HepG2 (cell line): Measurements from ENCODE around the gene PATL2. TPM values are rescaled to one million over a fixed set of nuclear protein-coding genes. Genes with fewer than 3 reads are reported as not detected.
A peak's percentile ranks its signal among the peaks of the same experiment; 100 is the strongest.

Source experiments
- ATM ChIP-seq: fragments of 450-650 bp; IDR thresholded peaks from 2 replicates; pipeline ENCODE4 v1.7.1; 2017; ENCODE audit warnings: mild to moderate bottlenecking, borderline replicate concordance
- CBX1 ChIP-seq: IDR thresholded peaks from one replicate; pipeline ENCODE4 v1.6.1; 2016; ENCODE audit warnings: antibody characterized with exemption, low read depth
- EP300 ChIP-seq, 3 experiments: sonication (generic) in 1 of 3; formaldehyde crosslinking in 1 of 3; IDR thresholded peaks; 2 replicates each; pipeline versions ENCODE4 v1.5.1 to v1.6.1; 2011 to 2020; ENCODE audit warnings: low read depth in 2 of 3, low read length in 2 of 3, borderline replicate concordance in 1 of 3, improper control_type of control experiment in 1 of 3, mild to moderate bottlenecking in 1 of 3, missing genetic modification reagents in 1 of 3, moderate library complexity in 1 of 3
- JARID2 ChIP-seq: sonication (generic); formaldehyde crosslinking; IDR thresholded peaks from 2 replicates; pipeline ENCODE4 v1.8.1; 2023; ENCODE audit warnings: missing genetic modification reagents, inconsistent platforms; ENCODE audit not compliant: insufficient replicate concordance
- KAT2B ChIP-seq: fragments of 150-350 bp; IDR thresholded peaks from 2 replicates; pipeline ENCODE4 v1.6.1; 2014; ENCODE audit warnings: low read depth, low read length, borderline replicate concordance
- NFE2 ChIP-seq: sonication (generic); formaldehyde crosslinking; IDR thresholded peaks from 2 replicates; pipeline ENCODE4 v1.4.0; 2020; ENCODE audit warnings: missing genetic modification reagents
- PCBP1 ChIP-seq: fragments of 200-400 bp; formaldehyde crosslinking; IDR thresholded peaks from 2 replicates; pipeline ENCODE4 v1.6.1; 2017; ENCODE audit warnings: mild to moderate bottlenecking, low read depth, low read length, borderline replicate concordance
- PRDM10 ChIP-seq: sonication (generic); formaldehyde crosslinking; IDR thresholded peaks from 2 replicates; pipeline ENCODE4 v1.4.0; 2020; ENCODE audit warnings: low read depth, missing genetic modification reagents
- RAD21 ChIP-seq: fragments of 450-650 bp; formaldehyde crosslinking; IDR thresholded peaks from 2 replicates; pipeline ENCODE4 v1.5.0; 2020; ENCODE audit warnings: mild to moderate bottlenecking
- SIN3B ChIP-seq: fragments of 150-350 bp; IDR thresholded peaks from 2 replicates; pipeline ENCODE4 v1.6.1; 2014; ENCODE audit warnings: low read length
- SIX1 ChIP-seq: sonication (generic); formaldehyde crosslinking; IDR thresholded peaks from 2 replicates; pipeline ENCODE4 v1.4.0; 2020; ENCODE audit warnings: missing genetic modification reagents, borderline replicate concordance
- SMAD3 ChIP-seq: sonication (generic); formaldehyde crosslinking; IDR thresholded peaks from 2 replicates; pipeline ENCODE4 v1.4.0; 2020; ENCODE audit warnings: missing genetic modification reagents
- SMAD9 ChIP-seq: sonication (generic); formaldehyde crosslinking; IDR thresholded peaks from 2 replicates; pipeline ENCODE4 v1.5.1; 2020; ENCODE audit warnings: mild to moderate bottlenecking, missing genetic modification reagents
- SPEN ChIP-seq: sonication (generic); formaldehyde crosslinking; IDR thresholded peaks from 2 replicates; pipeline ENCODE4 v1.5.1; 2020; ENCODE audit warnings: low read depth, mild to moderate bottlenecking, missing genetic modification reagents
- TBX3 ChIP-seq: fragments of 450-650 bp; IDR thresholded peaks from 2 replicates; pipeline ENCODE4 v1.6.1; 2017; ENCODE audit warnings: antibody characterized with exemption, mild to moderate bottlenecking, inconsistent platforms, borderline replicate concordance
- ZFP36L2 ChIP-seq: sonication (generic); formaldehyde crosslinking; IDR thresholded peaks from 2 replicates; pipeline ENCODE4 v1.4.0; 2020; ENCODE audit warnings: missing genetic modification reagents
- ZNF281 ChIP-seq: sonication (generic); formaldehyde crosslinking; IDR thresholded peaks from 2 replicates; pipeline ENCODE4 v1.4.0; 2020; ENCODE audit warnings: missing genetic modification reagents, borderline replicate concordance
- ZNF282 ChIP-seq: fragments of 450-650 bp; IDR thresholded peaks from 2 replicates; pipeline ENCODE4 v1.6.1; 2018; ENCODE audit not compliant: partially characterized antibody
- ZNF367 ChIP-seq: sonication (generic); formaldehyde crosslinking; IDR thresholded peaks from 2 replicates; pipeline ENCODE4 v1.4.0; 2020; ENCODE audit warnings: missing genetic modification reagents, borderline replicate concordance
- ZNF773 ChIP-seq: sonication (generic); formaldehyde crosslinking; IDR thresholded peaks from 2 replicates; pipeline ENCODE4 v1.4.0; 2020; ENCODE audit warnings: missing genetic modification reagents, borderline replicate concordance
- ZNF784 ChIP-seq: sonication (generic); formaldehyde crosslinking; IDR thresholded peaks from 2 replicates; pipeline ENCODE4 v1.5.1; 2020; ENCODE audit warnings: missing genetic modification reagents, mild to moderate bottlenecking, borderline replicate concordance
- ZNF891 ChIP-seq: sonication (generic); formaldehyde crosslinking; IDR thresholded peaks from 2 replicates; pipeline ENCODE4 v1.5.0; 2020; ENCODE audit warnings: mild to moderate bottlenecking, missing genetic modification reagents
- polyA plus RNA-seq, 8 experiments: library from polyadenylated mRNA; depleted of rRNA in 3 of 8; stranded (reverse) in 7 of 8; unstranded in 1 of 8; fragments of >200 nt; fragmentation: Illumina TruSeq in 4 of 8; extraction: Trizol in 4 of 8; gene quantifications; 2 replicates each; pipeline versions ENCODE4 v1.2.1 to v1.2.3, GENCODE V29; 2011 to 2016; ENCODE audit warnings: low read depth in 4 of 8, missing spikeins in 1 of 8, mixed read lengths in 1 of 8; ENCODE audit not compliant: insufficient read depth in 1 of 8
- total RNA-seq, 5 experiments: library from RNA; depleted of rRNA; stranded (reverse); fragments of >200 nt; fragmentation: Illumina TruSeq; extraction: Trizol; gene quantifications; 2 replicates each; pipeline ENCODE4 v1.2.3, GENCODE V29; 2016; ENCODE audit warnings: low read depth in 1 of 5

Gene PATL2
- total and polyA plus RNA-seq, 2 of the 13 experiments (the other 11 are each of a cell fraction or from before 2014, with no cell fraction given) = 0.15 to 0.53 TPM

GRCh38 chr15:44711096-44711742 lies at the start of gene PATL2, which contains the start of gene B2M (continued):
- TF ChIP-seq EP300 (IDR thresholded peaks at IDR 0.05; ENCODE audit: low read depth in 2 of 2, low read length in 2 of 2) (no peak), EP300 (CRISPR knock-in tag; IDR thresholded peaks at IDR 0.05; ENCODE audit: borderline replicate concordance) (no peak), NFE2 (CRISPR knock-in tag) (no peak), ZNF282 (no peak), ZNF784 (CRISPR knock-in tag) (no peak; the same call in 1 of the 2 replicates), ZNF367 (CRISPR knock-in tag) (no peak), SIX1 (no peak), SPEN (CRISPR knock-in tag) (peak; percentile 50; the same call in 1 of the 2 replicates), SMAD9 (CRISPR knock-in tag) (no peak), RAD21 (CRISPR knock-in tag) (0 out of 2 replicates have a peak, but pooled peaks have one; percentile 29), ZNF773 (CRISPR knock-in tag) (no peak), PRDM10 (CRISPR knock-in tag) (no peak), JARID2 (CRISPR knock-in tag) (no peak), SMAD3 (peak; percentile 72), TBX3 (no peak), PCBP1 (no peak), CBX1 (no peak), SIN3B (no peak), KAT2B (no peak), ZFP36L2 (no peak), ATM (no peak), ZNF281 (CRISPR knock-in tag) (peak; percentile 15; the same call in 1 of the 2 replicates), ZNF891 (CRISPR knock-in tag) (peak; percentile 77; the same call in 1 of the 2 replicates)
